Prostate gland (tissue), 2 donors: Measurements from ENCODE around the gene GPR4. TPM values are rescaled to one million over a fixed set of nuclear protein-coding genes. Genes with fewer than 3 reads are reported as not detected.
A peak's percentile ranks its signal among the peaks of the same experiment; 100 is the strongest.

Experiments used
- DNase-seq: peaks from one replicate; pipeline ENCODE4 v3.0.0-alpha.2; 2019; ENCODE audit warnings: low spot score
- H3K27ac ChIP-seq, 2 donors: fragments of 200-600 bp; sonication (generic); 2 replicates each; pipeline ENCODE4 v1.5.1; 2017 to 2019
- H3K27me3 ChIP-seq: fragments of 200-600 bp; sonication (generic); replicated peaks from 2 replicates; pipeline ENCODE4 v1.5.1; 2019; ENCODE audit not compliant: insufficient read depth
- H3K36me3 ChIP-seq, 2 donors: fragments of 200-600 bp; sonication (generic); 1 replicate in 1 of 2; 2 replicates in 1 of 2; pipeline versions ENCODE4 v1.5.1 to v1.8.1; 2017 to 2019
- H3K4me1 ChIP-seq: fragments of 200-600 bp; sonication (generic); replicated peaks from 2 replicates; pipeline ENCODE4 v1.5.1; 2019
- H3K4me3 ChIP-seq, 2 donors: fragments of 200-600 bp; sonication (generic); 2 replicates each; pipeline ENCODE4 v1.5.1; 2017 to 2019
- H3K9me3 ChIP-seq: fragments of 200-600 bp; sonication (generic); 2 replicates; pipeline ENCODE4 v1.5.1; 2017
- CTCF ChIP-seq, 4 experiments: fragments of 200-600 bp in 2 of 4; fragments of 450-650 bp in 2 of 4; sonication (generic) in 2 of 4; IDR thresholded peaks; 1 replicate in 3 of 4; 2 replicates in 1 of 4; pipeline ENCODE4 v1.5.1; 2016 to 2019; ENCODE audit warnings: antibody characterized with exemption in 4 of 4, mild to moderate bottlenecking in 2 of 4, moderate library complexity in 2 of 4
- POLR2A ChIP-seq: fragments of 450-650 bp; IDR thresholded peaks from one replicate; pipeline ENCODE4 v1.6.1; 2016; ENCODE audit warnings: antibody characterized with exemption, mild to moderate bottlenecking
- POLR2AphosphoS5 ChIP-seq: sonication (generic); formaldehyde crosslinking; IDR thresholded peaks from one replicate; pipeline ENCODE4 v1.6.1; 2017; ENCODE audit warnings: antibody characterized with exemption
- WGBS: methylation state at CpG from one replicate; pipeline ENCODE4 v1.1.5; 2018; 5-methylcytosine and 5-hydroxymethylcytosine counted together
- intact Hi-C: fragments of 100-400 bp; cut with DNase I; formaldehyde crosslinking; loops from one replicate; pipeline ENCODE4 v1.14.2; 2022
- total RNA-seq, 2 donors: library from RNA; depleted of rRNA; stranded (reverse); fragments of >200 nt; gene quantifications; one replicate each; pipeline ENCODE4 v1.1.0, GENCODE V29; 2016

Gene GPR4
- total RNA-seq = 1 to 10 TPM in 1 of 2 donors, under 1 TPM in 1; 0.55 to 2.4 TPM

GRCh38 chr19:45601524-45602374 is at the start of gene GPR4:
Gene GPR4, minus strand, starts transcription at chr19:45602212. Its CDS starts 10,346 bp downstream, at chr19:45591866.
- Histone ChIP-seq H3K27me3 (peaks cover 15% of the 10 kb centered on the region), H3K9me3 (no peaks in the 10 kb centered on the region), H3K4me3 (peak within 1 kb of the TSS in 1 of 2 donors; percentile 0), H3K36me3 (no peaks in the 10 kb centered on the region), H3K4me1 (no peaks in the 10 kb centered on the region), H3K27ac (peak within 1 kb of the TSS in 1 of 2 donors; percentile 19)
- TF ChIP-seq POLR2AphosphoS5 = no peak
- TF ChIP-seq POLR2A = no peak
- 3% methylated on average over 52 of the region's 52 CpGs for WGBS
- DNase-seq = no peak
- intact Hi-C loops = no loop called here

GRCh38 chr19:45650722-45651121 is 48.7 kb upstream of the GPR4 start:
- no peaks in the 10 kb centered on the region for H3K36me3 ChIP-seq
- WGBS = 72% methylated on average over 3 of the region's 3 CpGs
- H3K27me3 ChIP-seq = no peaks in the 10 kb centered on the region
- no peak overlapping the region for H3K4me3 ChIP-seq
- no peaks in the 10 kb centered on the region for H3K4me1 ChIP-seq
- intact Hi-C loops = no loop called here
- DNase-seq = no peak
- no peaks in the 10 kb centered on the region for H3K9me3 ChIP-seq
- TF ChIP-seq POLR2A = no peak
- TF ChIP-seq POLR2AphosphoS5 = no peak
- no peak for TF ChIP-seq CTCF (IDR thresholded peaks at IDR 0.05)
- no peak overlapping the region for H3K27ac ChIP-seq

DNA sequence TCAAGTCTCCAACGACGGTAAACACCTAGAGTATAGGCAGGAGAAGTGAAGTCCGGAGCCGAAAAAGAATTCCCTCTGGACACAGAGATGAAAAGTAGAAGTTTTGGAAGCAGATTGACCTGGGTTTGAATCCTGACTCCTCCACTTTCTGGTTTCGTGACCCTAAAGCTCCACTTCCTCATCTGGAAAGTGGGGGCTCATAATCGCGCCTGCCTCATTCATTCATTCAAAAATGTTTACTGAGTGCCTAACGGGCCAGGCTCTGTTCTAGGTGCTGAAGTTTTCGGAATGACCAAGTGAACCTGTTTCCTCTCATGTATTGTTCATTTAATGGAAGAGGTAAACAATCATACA is 44.3 kb upstream of the GPR4 start:
- 13% methylated on average over 9 of the region's 9 CpGs for WGBS
- no peaks in the 10 kb centered on the region for H3K36me3 ChIP-seq
- no peaks in the 10 kb centered on the region for H3K9me3 ChIP-seq
- H3K27ac ChIP-seq = peak overlapping the region in 1 of 2 donors; percentile 9
- no peak overlapping the region for H3K4me3 ChIP-seq
- intact Hi-C loops = no loop called here
- TF ChIP-seq POLR2AphosphoS5 = no peak
- no peak for TF ChIP-seq CTCF (IDR thresholded peaks at IDR 0.05)
- TF ChIP-seq POLR2A = no peak
- no peak for DNase-seq
- no peaks in the 10 kb centered on the region for H3K27me3 ChIP-seq
- peaks cover 6% of the 10 kb centered on the region for H3K4me1 ChIP-seq

- Histone ChIP-seq H3K36me3 (no peaks in the 10 kb centered on the region), H3K4me3 (peak overlapping the region; percentile 11 to 27), H3K9me3 (no peaks in the 10 kb centered on the region), H3K27me3 (no peaks in the 10 kb centered on the region), H3K4me1 (peaks cover 6% of the 10 kb centered on the region), H3K27ac (peak overlapping the region in 1 of 2 donors; percentile 9)
- TF ChIP-seq POLR2AphosphoS5 (peak; percentile 35), CTCF (IDR thresholded peaks at IDR 0.05) (no peak), POLR2A (peak; percentile 10)
- intact Hi-C loops = no loop called here
- under 1% methylated on average over 24 of the region's 27 CpGs for WGBS
- peak; percentile 63 for DNase-seq
These were observed 43.8 kb upstream of the GPR4 start for GRCh38 chr19:45645631-45646344.

GRCh38 chr19:45645068-45645630 is 43.1 kb upstream of the GPR4 start:
- Histone ChIP-seq H3K4me3 (peak overlapping the region in 1 of 2 donors; percentile 27), H3K27ac (no peak overlapping the region), H3K9me3 (no peaks in the 10 kb centered on the region), H3K4me1 (peaks cover 6% of the 10 kb centered on the region), H3K27me3 (no peaks in the 10 kb centered on the region), H3K36me3 (no peaks in the 10 kb centered on the region)
- 11% methylated on average over 35 of the region's 35 CpGs for WGBS
- intact Hi-C loops = no loop called here
- TF ChIP-seq POLR2AphosphoS5 (no peak), POLR2A (no peak), CTCF (IDR thresholded peaks at IDR 0.05) (no peak)
- no peak for DNase-seq
